GM23338 (cell line): ENCODE results near the gene PROKR1. TPM values are rescaled to one million over a fixed set of nuclear protein-coding genes. Genes with fewer than 3 reads are reported as not detected.

ENCODE experiments used
- ATAC-seq: fragments of 200-7000 bp; cut with Tn5 transposase; 3 replicates; pipeline ENCODE4 v1.9.1; 2020
- DNase-seq: peaks from one replicate; pipeline ENCODE4 v3.0.0-alpha.2; 2015; ENCODE audit warnings: low spot score
- H2AFZ ChIP-seq: fragments of 200-600 bp; sonication (generic); 2 replicates; pipeline ENCODE4 v1.8.0; 2016; ENCODE audit warnings: antibody characterized with exemption, mild to moderate bottlenecking, moderate library complexity
- H3F3A ChIP-seq: fragments of 200-600 bp; sonication (generic); replicated peaks from 2 replicates; pipeline ENCODE4 v1.8.0; 2017; ENCODE audit warnings: antibody characterized with exemption, mixed run types, low read depth
- H3K27ac ChIP-seq: fragments of 200-600 bp; sonication (generic); 2 replicates; pipeline ENCODE4 v1.6.1; 2016; ENCODE audit warnings: low read depth
- H3K27me3 ChIP-seq: fragments of 200-600 bp; sonication (generic); 2 replicates; pipeline ENCODE4 v1.8.0; 2016; ENCODE audit warnings: mild to moderate bottlenecking, mixed run types, moderate library complexity; ENCODE audit not compliant: insufficient read depth
- H3K36me3 ChIP-seq: fragments of 200-600 bp; sonication (generic); 2 replicates; pipeline ENCODE4 v1.8.0; 2016; ENCODE audit warnings: mild to moderate bottlenecking; ENCODE audit not compliant: insufficient read depth
- H3K4me1 ChIP-seq: fragments of 200-600 bp; sonication (generic); 2 replicates; pipeline ENCODE4 v1.8.0; 2016; ENCODE audit warnings: mild to moderate bottlenecking, moderate library complexity; ENCODE audit not compliant: insufficient read depth
- H3K4me2 ChIP-seq: fragments of 200-600 bp; sonication (generic); 2 replicates; pipeline ENCODE4 v1.7.1; 2017; ENCODE audit warnings: mixed run types
- H3K4me3 ChIP-seq: fragments of 200-600 bp; sonication (generic); 2 replicates; pipeline ENCODE4 v1.6.1; 2016; ENCODE audit warnings: mixed run types
- H3K79me2 ChIP-seq: fragments of 200-600 bp; sonication (generic); replicated peaks from 2 replicates; pipeline ENCODE4 v1.8.0; 2017; ENCODE audit warnings: mild to moderate bottlenecking; ENCODE audit not compliant: insufficient read depth
- H3K9me2 ChIP-seq: fragments of 200-600 bp; sonication (generic); 2 replicates; pipeline ENCODE4 v1.8.0; 2017; ENCODE audit not compliant: insufficient read depth
- H4K20me1 ChIP-seq: fragments of 200-600 bp; sonication (generic); replicated peaks from 2 replicates; pipeline ENCODE4 v1.8.0; 2017; ENCODE audit warnings: mild to moderate bottlenecking; ENCODE audit not compliant: insufficient read depth
- H3K27ac Mint-ChIP-seq: 2 replicates; pipeline ENCODE4 v1.8.0; 2020; ENCODE audit warnings: inconsistent platforms, mild to moderate bottlenecking, moderate library complexity, mixed read lengths
- H3K27me3 Mint-ChIP-seq: 3 replicates; pipeline ENCODE4 v1.8.0; 2022; ENCODE audit warnings: low read depth, mild to moderate bottlenecking, moderate library complexity, mixed read lengths, inconsistent platforms; ENCODE audit not compliant: insufficient read depth, poor library complexity
- H3K36me3 Mint-ChIP-seq: 3 replicates; pipeline ENCODE4 v1.8.0; 2021; ENCODE audit warnings: low read depth, mild to moderate bottlenecking, inconsistent platforms, moderate library complexity, mixed read lengths
- H3K4me1 Mint-ChIP-seq: 3 replicates; pipeline ENCODE4 v1.8.0; 2020; ENCODE audit warnings: mild to moderate bottlenecking, inconsistent platforms, mixed read lengths
- H3K4me3 Mint-ChIP-seq: 3 replicates; pipeline ENCODE4 v1.8.0; 2021; ENCODE audit warnings: moderate library complexity, mild to moderate bottlenecking, inconsistent platforms, mixed read lengths
- H3K9me3 Mint-ChIP-seq: 3 replicates; pipeline ENCODE4 v1.8.0; 2020; ENCODE audit warnings: moderate library complexity, mild to moderate bottlenecking, inconsistent platforms, mixed read lengths
- CREB1 ChIP-seq: fragments of 250-450 bp; sonication (Bioruptor Pico); IDR thresholded peaks from 2 replicates; pipeline ENCODE4 v1.5.0; 2020; ENCODE audit warnings: low read depth, mild to moderate bottlenecking, moderate library complexity
- CTCF ChIP-seq, 2 experiments: fragments of 200-600 bp in 1 of 2; sonication (generic) in 1 of 2; conservative IDR thresholded peaks; 2 replicates each; pipeline versions ENCODE4 v1.5.1 to v1.6.1; 2016 to 2017; ENCODE audit warnings: antibody characterized with exemption in 2 of 2, low read depth in 2 of 2, mild to moderate bottlenecking in 2 of 2, moderate library complexity in 1 of 2
- ETS1 ChIP-seq: IDR thresholded peaks from 2 replicates; pipeline ENCODE4 v1.6.1; 2016; ENCODE audit warnings: antibody characterized with exemption
- EZH2 ChIP-seq: fragments of 200-600 bp; sonication (generic); IDR thresholded peaks from one replicate; pipeline ENCODE4 v1.8.0; 2017; ENCODE audit warnings: antibody characterized with exemption, mild to moderate bottlenecking, low read depth; ENCODE audit not compliant: unreplicated experiment
- EZH2phosphoT487 ChIP-seq: fragments of 200-600 bp; sonication (generic); IDR thresholded peaks from one replicate; pipeline ENCODE4 v1.8.1; 2018; ENCODE audit warnings: antibody characterized with exemption; ENCODE audit not compliant: unreplicated experiment
- JUNB ChIP-seq: IDR thresholded peaks from one replicate; pipeline ENCODE4 v1.6.1; 2016; ENCODE audit warnings: antibody characterized with exemption; ENCODE audit not compliant: unreplicated experiment
- NANOG ChIP-seq: IDR thresholded peaks from 2 replicates; pipeline ENCODE4 v1.6.1; 2016; ENCODE audit warnings: antibody characterized with exemption, borderline replicate concordance
- POLR2AphosphoS5 ChIP-seq: IDR thresholded peaks from 2 replicates; pipeline ENCODE4 v1.6.1; 2016; ENCODE audit warnings: antibody characterized with exemption, low read depth
- REST ChIP-seq: IDR thresholded peaks from one replicate; pipeline ENCODE4 v1.6.1; 2018; ENCODE audit warnings: antibody characterized with exemption; ENCODE audit not compliant: unreplicated experiment
- STAT1 ChIP-seq: IDR thresholded peaks from one replicate; pipeline ENCODE4 v1.6.1; 2016; ENCODE audit warnings: antibody characterized with exemption; ENCODE audit not compliant: unreplicated experiment
- ZNF114 ChIP-seq: fragments of 250-450 bp; sonication (Bioruptor Pico); IDR thresholded peaks from 2 replicates; pipeline ENCODE4 v1.5.0; 2020; ENCODE audit warnings: mild to moderate bottlenecking, moderate library complexity
- ZNF331 ChIP-seq: fragments of 250-450 bp; sonication (Bioruptor Pico); IDR thresholded peaks from 2 replicates; pipeline ENCODE4 v1.5.0; 2020; ENCODE audit warnings: low read depth, mild to moderate bottlenecking, moderate library complexity
- ZNF462 ChIP-seq: fragments of 250-450 bp; sonication (Bioruptor Pico); IDR thresholded peaks from 2 replicates; pipeline ENCODE4 v1.5.0; 2020; ENCODE audit warnings: mild to moderate bottlenecking, moderate library complexity
- polyA plus RNA-seq: library from polyadenylated mRNA; unstranded; fragments of >200 nt; fragmentation: Nextera tagmentation; extraction: Ambion mirVana; gene quantifications from 2 replicates; pipeline ENCODE4 v1.2.1, GENCODE V29; 2016
- total RNA-seq: library from RNA; depleted of rRNA; stranded (reverse); fragments of >200 nt; shearing (Covaris generic); gene quantifications from 2 replicates; pipeline ENCODE4 v1.2.3, GENCODE V29; 2014

Gene PROKR1
- total and polyA plus RNA-seq, 2 experiments from 2014 or later, result 0.61 to 5.3 TPM

- Histone ChIP-seq H3F3A (no peaks in the 10 kb centered on the region), H3K9me2 (peaks cover 4% of the 10 kb centered on the region; the same call in 1 of the 2 replicates), H3K4me3 (no peak overlapping the region), H3K36me3 (0 out of 2 replicates have a peak, but pooled peaks cover 11% of the 10 kb centered on the region), H2AFZ (no peak overlapping the region), H3K27ac (no peak overlapping the region), H3K27me3 (no peaks in the 10 kb centered on the region), H3K4me2 (no peak overlapping the region), H3K79me2 (no peaks in the 10 kb centered on the region), H4K20me1 (no peaks in the 10 kb centered on the region), H3K4me1 (peaks cover 26% of the 10 kb centered on the region)
- Mint-ChIP-seq H3K27ac (no peak overlapping the region), H3K36me3 (peaks cover 42% of the 10 kb centered on the region), H3K27me3 (peaks cover 4% of the 10 kb centered on the region), H3K9me3 (peaks cover 35% of the 10 kb centered on the region), H3K4me1 (peaks cover 17% of the 10 kb centered on the region), H3K4me3 (no peak overlapping the region)
- DNase-seq (no peak), ATAC-seq (no peak)
- TF ChIP-seq ZNF331 (CRISPR knock-in tag) (no peak), ZNF114 (CRISPR knock-in tag) (no peak), EZH2phosphoT487 (no peak), NANOG (no peak), CREB1 (CRISPR knock-in tag) (no peak), ETS1 (no peak), REST (no peak), EZH2 (no peak), CTCF (conservative IDR thresholded peaks at IDR 0.05; ENCODE audit: low read depth in 2 of 2) (no peak), ZNF462 (no peak), JUNB (no peak), STAT1 (no peak), POLR2AphosphoS5 (no peak)
Measured at GRCh38 chr2:68700560-68700959, 57.2 kb downstream of the PROKR1 start.
